Peyer's patch (tissue), 4 donors: Measurements from ENCODE around the gene ABR.

Experiments
- POLR2A ChIP-seq, 2 donors: fragments of 450-650 bp; IDR thresholded peaks; one replicate each; pipeline ENCODE4 v1.5.1; 2017; ENCODE audit warnings: antibody characterized with exemption in 2 of 2, mild to moderate bottlenecking in 2 of 2, moderate library complexity in 2 of 2
- TF ChIP-seq, protein P1 (sequence below), 6 experiments: fragments of 450-650 bp in 4 of 6; fragments of 200-600 bp in 2 of 6; sonication (generic) in 1 of 6; IDR thresholded peaks; one replicate each; pipeline ENCODE4 v1.5.1; 2017 to 2019; ENCODE audit warnings: antibody characterized with exemption in 6 of 6, mild to moderate bottlenecking in 3 of 6, moderate library complexity in 1 of 6

DNA sequence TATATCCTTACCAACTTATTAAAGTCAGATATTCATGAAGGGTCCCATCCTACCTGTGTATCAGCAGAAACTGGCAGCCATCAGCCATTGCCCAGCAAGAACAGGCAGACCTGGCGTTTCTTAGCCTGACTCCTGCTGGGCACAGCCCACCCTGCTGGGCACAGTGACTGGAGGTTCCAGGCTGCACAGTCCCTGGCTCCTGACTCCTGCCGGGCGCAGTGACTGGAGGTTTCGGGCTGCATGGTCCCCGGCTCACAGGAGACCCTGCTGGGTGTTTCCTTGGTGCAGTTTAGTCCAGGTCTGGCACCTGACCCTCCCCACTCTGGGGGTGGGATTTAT is 176.2 kb downstream of the ABR start:
- TF ChIP-seq, protein P1, sequence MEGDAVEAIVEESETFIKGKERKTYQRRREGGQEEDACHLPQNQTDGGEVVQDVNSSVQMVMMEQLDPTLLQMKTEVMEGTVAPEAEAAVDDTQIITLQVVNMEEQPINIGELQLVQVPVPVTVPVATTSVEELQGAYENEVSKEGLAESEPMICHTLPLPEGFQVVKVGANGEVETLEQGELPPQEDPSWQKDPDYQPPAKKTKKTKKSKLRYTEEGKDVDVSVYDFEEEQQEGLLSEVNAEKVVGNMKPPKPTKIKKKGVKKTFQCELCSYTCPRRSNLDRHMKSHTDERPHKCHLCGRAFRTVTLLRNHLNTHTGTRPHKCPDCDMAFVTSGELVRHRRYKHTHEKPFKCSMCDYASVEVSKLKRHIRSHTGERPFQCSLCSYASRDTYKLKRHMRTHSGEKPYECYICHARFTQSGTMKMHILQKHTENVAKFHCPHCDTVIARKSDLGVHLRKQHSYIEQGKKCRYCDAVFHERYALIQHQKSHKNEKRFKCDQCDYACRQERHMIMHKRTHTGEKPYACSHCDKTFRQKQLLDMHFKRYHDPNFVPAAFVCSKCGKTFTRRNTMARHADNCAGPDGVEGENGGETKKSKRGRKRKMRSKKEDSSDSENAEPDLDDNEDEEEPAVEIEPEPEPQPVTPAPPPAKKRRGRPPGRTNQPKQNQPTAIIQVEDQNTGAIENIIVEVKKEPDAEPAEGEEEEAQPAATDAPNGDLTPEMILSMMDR (IDR thresholded peaks at IDR 0.05) = no peak
- no peak for TF ChIP-seq POLR2A (IDR thresholded peaks at IDR 0.05)
